A549 treated with AZD9567 at 1 μM for 4 hours (cell line): ENCODE measurements around the gene BMAL1. TPM values are rescaled to one million over a fixed set of nuclear protein-coding genes. Genes with fewer than 3 reads are reported as not detected.

ENCODE experiments used
- total RNA-seq: library from RNA; stranded (reverse); fragments of 200-300 nt; extraction: Qiagen RNA extraction; gene quantifications from 5 replicates; pipeline ENCODE4 v1.2.3, GENCODE V29; 2022; ENCODE audit not compliant: insufficient read depth

BMAL1 gene
- total RNA-seq: 5.6 to 11.2 TPM (median 7.5 TPM) in 5 replicates

DNA sequence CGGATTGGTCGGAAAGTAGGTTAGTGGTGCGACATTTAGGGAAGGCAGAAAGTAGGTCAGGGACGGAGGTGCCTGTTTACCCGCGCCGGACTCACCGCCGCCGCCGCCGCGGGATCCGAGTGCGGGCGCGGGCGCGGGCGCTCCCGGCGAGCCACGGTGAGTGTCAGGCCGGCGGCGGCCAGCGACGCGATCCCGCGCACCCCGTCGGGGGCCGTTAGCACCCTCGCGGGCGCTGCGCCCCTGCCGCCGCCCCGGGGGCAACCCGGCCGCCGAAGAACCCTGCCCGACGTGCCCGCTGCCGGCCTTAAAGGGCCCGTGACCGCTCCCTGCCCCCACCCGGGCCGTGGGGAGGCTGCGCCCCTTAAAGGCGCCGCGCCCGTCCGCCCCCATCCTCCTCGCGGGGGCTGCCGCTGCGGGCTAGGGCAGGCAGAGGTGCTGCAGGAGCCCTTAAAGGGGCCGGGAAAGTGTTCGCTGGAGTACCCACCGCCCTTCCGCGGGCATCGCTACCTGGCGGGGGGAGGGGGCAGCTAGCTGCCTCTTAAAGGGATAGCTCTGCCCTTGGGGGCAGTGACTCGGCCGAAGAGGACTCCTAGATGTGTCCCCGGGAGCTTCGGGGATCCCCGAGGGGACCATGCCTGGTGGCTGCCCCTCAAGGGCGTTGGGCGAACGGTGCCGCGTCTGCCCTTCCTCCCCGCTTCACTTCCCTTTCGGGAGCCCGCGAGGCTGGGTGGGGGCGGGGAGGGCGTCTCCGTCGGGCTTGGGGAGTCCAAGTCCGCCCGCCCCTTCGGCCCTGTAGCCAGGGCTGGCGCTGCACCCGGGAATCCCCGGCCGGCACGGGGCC lies at the start of gene BMAL1:
BMAL1 (plus strand) TSS at position 23 of the 841 bp plus-strand sequence. CDS start 76,519 bp downstream, outside the sequence.

Other genes with a start within 250 kb of the BMAL1 start
- 39.5 to 64.2 TPM (median 42.5 TPM) in 5 replicates for gene BTBD10, start 185.4 kb downstream of the BMAL1 start, total RNA-seq
- gene PTH, start 218.2 kb downstream of the BMAL1 start, total RNA-seq: not detected in 5 replicates